Astrocyte of the hippocampus (primary cell): ENCODE data around the gene SLC37A1.
"Not testable (repeated sequence)": the region's sequence is repeated elsewhere in the genome, so short reads cannot be mapped to it uniquely, and the experiment has no call there.

ENCODE experiments used
- DNase-seq: peaks from one replicate; pipeline ENCODE4 v3.0.0; 2011; ENCODE audit warnings: low read depth, low spot score

The SLC37A1 gene

DNA sequence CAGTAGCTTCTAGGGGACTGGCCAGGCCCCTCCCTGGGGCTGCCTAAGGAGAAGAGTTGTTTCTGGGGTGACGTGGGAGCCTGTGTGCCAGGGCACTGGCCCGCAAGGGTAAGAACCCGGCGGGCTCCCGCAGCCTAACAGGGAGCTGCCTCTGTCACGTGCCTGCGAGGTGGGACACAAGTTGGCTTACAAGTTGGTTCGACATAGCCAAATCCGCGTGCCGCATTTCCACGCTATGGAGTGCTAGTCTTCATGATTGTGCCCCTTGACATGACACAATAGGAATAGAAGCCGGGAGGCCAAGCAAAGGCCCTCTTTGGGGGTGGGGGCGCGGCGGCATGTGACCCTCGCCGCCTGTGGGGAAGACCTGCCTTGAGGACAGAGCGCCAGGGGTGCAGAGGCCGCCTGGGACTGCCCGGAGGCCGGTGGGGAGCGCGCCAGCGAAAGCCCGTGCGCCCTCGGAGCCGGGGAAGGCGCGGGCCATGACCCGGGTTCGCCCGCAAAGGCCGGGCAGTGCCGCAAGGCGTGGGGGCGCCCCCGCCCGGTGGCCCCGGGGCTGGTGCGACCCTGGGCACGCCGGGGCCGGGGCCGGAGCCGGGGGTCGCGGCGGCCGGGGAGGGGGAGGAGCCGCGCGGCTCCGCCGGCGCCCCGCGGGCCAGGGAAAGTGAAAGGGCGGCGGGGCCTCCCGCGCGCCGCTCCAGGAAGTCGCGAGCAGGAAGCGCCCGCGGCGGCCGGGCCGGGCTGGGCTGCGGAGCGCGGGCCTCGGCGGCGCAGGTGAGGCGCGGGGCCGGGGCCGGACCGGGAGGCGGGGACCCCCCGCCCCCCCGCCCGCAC lies at the start of gene SLC37A1:
SLC37A1 (plus strand) TSS at position 702 of the 834 bp plus-strand sequence. CDS start 4,603 bp downstream, outside the sequence.
- DNase-seq: peak; percentile 51

DNA sequence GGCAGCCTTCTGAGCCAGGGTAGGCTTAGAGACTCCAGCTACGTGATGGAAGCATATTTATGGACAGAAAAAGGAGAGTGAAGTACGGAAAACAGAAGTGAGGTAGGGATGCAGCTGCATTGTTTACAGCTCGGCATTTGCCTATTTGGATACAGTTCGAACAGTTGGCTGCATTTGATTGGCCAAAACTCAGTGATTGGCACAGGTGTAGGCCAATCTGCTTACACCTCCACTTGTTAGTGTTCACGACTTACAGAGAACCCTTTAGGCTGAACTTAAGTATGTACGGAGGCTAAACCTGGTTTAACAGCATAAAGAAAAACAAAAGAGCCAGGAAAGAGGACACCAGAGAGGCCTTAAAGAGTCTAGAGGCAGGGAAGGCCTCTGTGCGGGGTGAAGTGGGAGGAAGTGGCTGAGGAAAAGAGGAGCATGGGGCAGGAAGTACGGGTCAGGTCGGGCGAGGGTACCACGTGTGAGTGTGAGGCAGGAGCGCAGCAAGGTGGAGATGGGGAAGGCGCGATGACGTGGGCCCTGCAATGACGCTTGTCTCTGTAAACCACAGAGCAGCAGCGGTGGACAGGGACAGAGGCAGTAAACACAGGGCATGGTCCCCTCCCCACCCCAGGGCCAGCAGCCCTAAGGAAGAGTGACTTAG lies 49.7 kb upstream of the SLC37A1 start:
- peak; percentile 52 for DNase-seq

- DNase-seq: no peak
Observed at GRCh38 chr21:42465008-42465802, 48.4 kb upstream of the SLC37A1 start.

GRCh38 chr21:42465803-42466127 lies 47.9 kb upstream of the SLC37A1 start:
- no peak for DNase-seq

DNA sequence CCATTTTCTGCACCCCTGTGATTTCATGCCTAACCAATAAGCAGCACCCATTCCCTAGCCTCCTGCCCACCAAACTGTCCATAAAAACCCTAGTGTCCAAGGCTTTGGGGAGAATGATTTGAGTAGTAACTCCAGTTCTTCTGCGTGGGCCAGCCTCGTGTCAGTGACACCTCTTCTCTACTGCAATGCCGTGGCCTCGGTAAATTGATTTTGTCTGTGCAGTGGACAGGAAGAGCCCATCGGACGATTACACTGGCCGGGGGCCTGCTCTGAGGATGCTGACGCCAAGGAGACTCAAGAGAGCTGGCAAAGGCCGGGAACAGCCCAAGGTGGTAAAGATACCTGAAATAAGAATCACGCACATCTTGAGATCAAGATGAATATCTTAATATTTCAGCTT lies 47.0 kb upstream of the SLC37A1 start:
- DNase-seq: no peak

GRCh38 chr21:42467140-42467983 lies 46.3 kb upstream of the SLC37A1 start:
- DNase-seq: peak; percentile 36

DNA sequence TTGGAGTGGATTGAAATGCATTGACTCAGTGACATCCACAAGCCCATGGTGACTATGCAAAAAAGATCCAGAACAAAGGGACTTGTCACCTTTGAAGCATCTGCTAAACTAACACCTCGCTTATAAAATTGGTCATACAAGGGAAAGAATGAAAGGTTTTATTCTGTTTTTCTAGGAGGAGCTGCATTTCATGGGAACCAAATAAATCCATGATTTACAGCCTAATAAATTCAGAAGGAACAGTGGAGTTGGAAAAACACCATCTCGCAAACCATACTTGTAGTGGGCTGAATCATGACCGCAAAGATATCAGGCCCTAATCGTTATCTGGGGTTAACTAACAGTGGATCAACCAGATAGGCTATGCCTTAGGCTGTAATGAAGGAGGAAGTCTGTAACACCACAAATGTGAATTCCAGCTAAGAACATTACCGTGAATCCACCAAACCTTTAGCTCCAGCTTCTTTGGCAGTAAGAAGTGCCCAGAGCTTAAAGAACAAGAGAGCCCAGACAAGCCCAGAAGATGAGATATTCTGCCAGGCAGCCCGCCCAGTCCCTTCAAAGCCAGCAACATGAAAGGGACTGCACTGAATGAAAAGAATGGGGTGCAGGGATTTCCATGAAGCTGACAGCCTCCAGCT lies 45.0 kb upstream of the SLC37A1 start:
- DNase-seq: peak; percentile 11

GRCh38 chr21:42469272-42469671 lies 44.4 kb upstream of the SLC37A1 start:
- DNase-seq: no peak

DNA sequence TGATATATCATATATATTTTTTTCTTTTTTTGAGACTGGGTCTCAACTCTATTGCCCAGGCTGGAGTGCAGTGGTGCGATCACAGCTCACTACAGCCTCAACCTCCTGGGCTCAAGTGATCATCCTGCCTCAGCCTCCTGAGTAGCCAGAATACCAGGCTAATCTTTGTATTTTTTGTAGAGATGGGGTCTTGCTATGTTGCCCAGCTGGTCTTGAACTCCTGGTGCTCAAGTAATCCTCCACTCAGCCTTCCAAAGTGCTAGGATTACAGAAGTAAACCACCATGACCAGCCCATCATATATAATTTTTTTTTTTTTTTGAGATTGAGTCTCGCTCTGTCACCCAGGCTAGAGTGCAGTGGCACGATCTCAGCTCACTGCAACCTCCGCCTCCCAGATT lies 43.9 kb upstream of the SLC37A1 start:
- not testable (repeated sequence) for DNase-seq

GRCh38 chr21:42471206-42471605 lies 42.4 kb upstream of the SLC37A1 start:
- DNase-seq: no peak

DNA sequence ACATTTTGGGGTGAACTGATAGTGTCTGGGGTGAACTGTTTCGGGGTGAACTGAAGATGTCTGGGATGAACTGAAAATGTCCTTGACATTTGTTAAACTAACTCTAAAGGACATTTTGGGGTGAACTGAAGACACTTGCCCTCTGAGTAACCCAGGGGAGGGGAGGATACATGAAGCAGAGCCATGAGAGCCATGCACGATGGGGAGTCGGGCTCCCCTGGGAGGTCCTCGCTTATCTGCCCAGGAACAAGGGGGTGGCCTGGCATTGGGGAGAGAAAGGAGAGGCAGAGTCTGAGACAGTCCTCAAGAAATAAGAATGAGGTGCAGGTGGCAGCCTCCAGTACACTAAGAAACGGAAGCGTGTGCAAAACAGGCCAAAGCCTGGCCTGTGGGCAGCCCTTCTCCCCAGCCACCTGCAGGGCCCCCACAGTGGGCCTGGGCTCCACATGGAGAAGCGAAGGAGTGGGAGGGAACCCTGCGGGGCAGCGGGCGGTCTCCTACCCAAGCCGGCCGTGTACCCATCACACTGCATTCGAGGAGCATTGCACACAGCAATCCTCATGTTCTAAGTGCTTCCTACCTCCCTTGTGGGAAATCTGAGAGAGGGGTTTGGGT lies 41.8 kb upstream of the SLC37A1 start:
- DNase-seq: no peak

DNA sequence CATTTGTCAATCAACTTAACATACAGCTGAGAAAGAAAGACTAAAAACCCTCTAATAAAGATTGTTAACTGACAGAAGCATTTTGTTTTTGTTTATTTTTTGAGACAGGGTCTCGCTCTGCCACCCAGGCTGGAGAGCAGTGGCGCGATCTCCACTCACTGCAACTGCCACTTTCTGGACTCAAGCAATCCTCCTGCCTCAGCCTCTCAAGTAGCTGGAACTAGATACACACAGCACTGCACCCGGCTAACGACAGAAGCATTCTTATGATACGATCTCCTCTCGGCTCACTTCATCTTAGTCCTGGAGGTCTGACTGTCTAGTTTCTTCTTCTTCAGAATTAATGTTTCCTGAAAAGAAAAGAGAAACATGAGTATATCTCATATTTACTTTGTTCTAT lies 41.1 kb upstream of the SLC37A1 start:
- no peak for DNase-seq

- DNase-seq: no peak
Observed at GRCh38 chr21:42473498-42474042, 40.1 kb upstream of the SLC37A1 start.

GRCh38 chr21:42474043-42474831 lies 39.4 kb upstream of the SLC37A1 start:
- peak; percentile 53 for DNase-seq

GRCh38 chr21:42475036-42475435 lies 38.6 kb upstream of the SLC37A1 start:
- DNase-seq: no peak

GRCh38 chr21:42475526-42476387 lies 37.9 kb upstream of the SLC37A1 start:
- DNase-seq: no peak

DNA sequence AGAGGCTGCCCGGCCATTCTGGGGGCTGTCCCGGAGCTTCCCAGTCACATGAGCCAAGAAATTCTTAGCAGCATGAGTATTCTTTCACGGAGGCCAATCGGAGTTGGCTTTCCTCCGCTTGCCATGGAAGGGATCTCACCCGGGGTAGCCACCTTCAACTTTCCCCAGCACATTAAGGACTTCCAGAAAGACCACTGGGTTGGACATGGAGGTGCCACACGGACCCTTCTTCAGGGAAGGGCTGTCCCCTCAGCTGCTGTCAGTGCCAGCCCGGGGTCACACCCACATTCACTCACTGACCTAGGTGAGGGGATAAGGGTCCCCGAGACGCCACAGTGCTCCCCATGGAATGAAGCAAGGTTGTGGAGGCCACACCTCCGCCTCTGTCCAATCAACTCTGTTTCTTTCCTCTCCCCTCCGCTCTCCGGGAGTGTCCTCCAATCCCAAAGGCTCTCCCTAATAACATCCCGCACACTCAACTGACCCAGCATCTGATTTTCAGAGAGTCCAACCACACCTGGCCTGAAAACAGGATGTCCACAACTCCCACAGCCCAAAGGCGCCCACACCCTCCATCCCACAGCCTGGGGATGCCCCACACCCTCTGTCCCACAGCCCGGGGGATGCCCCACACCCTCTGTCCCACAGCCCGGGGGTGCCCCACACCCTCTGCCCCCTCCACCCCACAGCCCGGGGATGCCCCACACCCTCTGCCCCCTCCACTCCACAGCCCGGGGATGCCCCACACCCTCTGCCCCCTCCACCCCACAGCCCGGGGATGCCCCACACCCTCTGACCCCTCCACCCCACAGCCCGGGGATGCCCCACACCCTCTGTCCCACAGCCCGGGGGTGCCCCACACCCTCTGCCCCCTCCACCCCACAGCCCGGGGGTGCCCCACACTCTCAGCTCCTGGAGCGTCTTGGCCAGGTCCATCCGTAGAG lies 37.0 kb upstream of the SLC37A1 start:
- no peak for DNase-seq
